ENCODE results near the gene ZGPAT. TPM values are rescaled to one million over a fixed set of nuclear protein-coding genes. Genes with fewer than 3 reads are reported as not detected.

ZGPAT gene
- total and polyA plus RNA-seq, 9 of the 15 experiments (the other 6 are each of a cell fraction or from before 2014, with no cell fraction given), result 0.14 to 26.6 (median 7.4) TPM

DNA sequence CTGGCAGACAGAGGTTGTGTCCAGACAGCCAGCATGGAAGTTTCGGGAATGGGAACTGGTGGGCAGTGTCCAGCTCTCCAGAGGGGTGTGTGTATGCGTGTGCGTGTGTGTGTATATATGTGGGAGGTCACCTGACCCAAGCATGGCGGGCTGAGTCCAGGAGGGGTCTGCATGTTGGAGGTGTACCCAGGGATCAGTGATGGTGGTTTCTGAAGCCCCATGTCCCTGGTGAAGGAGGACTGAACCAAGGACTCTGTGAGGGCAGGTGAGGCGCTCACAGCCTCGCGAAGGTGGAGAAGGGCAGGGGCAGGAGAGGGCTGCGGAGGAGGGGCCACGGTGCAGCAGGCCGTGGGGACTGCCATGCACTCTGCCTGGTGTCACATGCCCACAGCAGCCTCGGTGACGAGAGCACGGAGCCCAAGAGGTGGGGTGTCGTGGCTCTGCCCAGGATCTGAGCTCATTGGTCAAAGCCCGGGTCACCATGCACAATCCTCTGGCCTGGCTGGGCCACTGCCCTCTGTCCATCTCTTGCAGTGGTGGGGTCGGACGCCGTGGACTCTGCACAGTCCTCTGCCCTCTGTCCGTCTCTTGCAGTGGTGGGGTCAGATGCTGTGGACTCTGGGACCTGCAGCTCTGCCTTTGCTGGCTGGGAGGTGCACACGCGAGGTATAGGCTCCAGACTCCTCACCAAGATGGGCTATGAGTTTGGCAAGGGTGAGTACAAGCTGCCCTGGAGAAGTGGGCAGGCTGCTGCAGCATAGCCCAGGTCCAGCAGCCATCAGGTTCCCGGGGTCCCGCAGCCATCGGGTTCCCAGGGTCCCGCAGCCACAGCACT is 26.5 kb downstream of the ZGPAT start (continued):
- TF ChIP-seq GTF3C2 (IDR thresholded peaks at IDR 0.05; ENCODE audit: borderline replicate concordance, extremely low read depth, insufficient read length), result no peak

- H4K20me1 ChIP-seq (replicated peaks; ENCODE audit: control insufficient read depth, insufficient read depth, low read length), result 0 out of 2 replicates have a peak, but pooled peaks cover 5% of the 10 kb centered on the region
- no peak overlapping the region for H3K27ac ChIP-seq (ENCODE audit: extremely low read depth, low read depth, low read length)
- BruUV-seq (replicated peaks), result TSS peak; percentile 50
- DNase-seq (ENCODE audit: extremely low read depth in 1 of 4, low spot score in 3 of 4) (peak in 2 of 4 experiments; percentile 4), ATAC-seq (no peak), FAIRE-seq (no peak)
- no peak overlapping the region for H3K4me3 ChIP-seq
- H3K9ac ChIP-seq (ENCODE audit: insufficient read depth in 1 of 2, low read depth in 2 of 2, low read length in 2 of 2), result no peak overlapping the region; a peak in 1 of 4 replicates
- WGBS (ENCODE audit: insufficient coverage, low coverage, missing lambda C conversion rate), result 90% methylated on average over 36 of the region's 48 CpGs
- ChIA-PET POLR2A (interaction anchor here (0.5 to 1.3 kb wide), 4 partner anchors 13 to 209 kb away, joined by 3 to 5 read pairs (median 4); no protein-coding TSS in a partner anchor), CTCF (ENCODE audit: low intra/inter-chr PET ratio) (no interaction called here)
- no peak for TF ChIP-seq WHSC1 (IDR thresholded peaks at IDR 0.05; ENCODE audit: low read length)
- TF ChIP-seq, protein P1, sequence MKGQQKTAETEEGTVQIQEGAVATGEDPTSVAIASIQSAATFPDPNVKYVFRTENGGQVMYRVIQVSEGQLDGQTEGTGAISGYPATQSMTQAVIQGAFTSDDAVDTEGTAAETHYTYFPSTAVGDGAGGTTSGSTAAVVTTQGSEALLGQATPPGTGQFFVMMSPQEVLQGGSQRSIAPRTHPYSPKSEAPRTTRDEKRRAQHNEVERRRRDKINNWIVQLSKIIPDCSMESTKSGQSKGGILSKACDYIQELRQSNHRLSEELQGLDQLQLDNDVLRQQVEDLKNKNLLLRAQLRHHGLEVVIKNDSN (CRISPR knock-in tag; IDR thresholded peaks at IDR 0.05), result peak; percentile 14; the same call in 1 of the 2 replicates
- H3K36me3 ChIP-seq (ENCODE audit: control insufficient read depth, insufficient read depth, low read length), result peaks cover 59% of the 10 kb centered on the region; the same call in 2 of the 3 replicates
- no peaks in the 10 kb centered on the region for H3K27me3 ChIP-seq (ENCODE audit: control insufficient read depth in 2 of 2, insufficient read depth in 2 of 2, low read length in 2 of 2)
- peaks cover 16% of the 10 kb centered on the region for H3K79me2 ChIP-seq (ENCODE audit: control insufficient read depth, insufficient read depth, low read length)
- intact Hi-C loops (cut with micrococcal nuclease), result no loop called here
- H2AFZ ChIP-seq (ENCODE audit: low read depth, low read length), result no peak overlapping the region
- H3K9me1 ChIP-seq (ENCODE audit: control insufficient read depth, insufficient read depth, low read length), result no peaks in the 10 kb centered on the region
- no peak overlapping the region for H3K4me2 ChIP-seq (ENCODE audit: insufficient read depth, low read length)
- peaks cover 3 to 60% of the 10 kb centered on the region in 2 experiments; a peak in 3 of 5 replicates for H3K4me1 ChIP-seq (replicated peaks in 1 of 2; ENCODE audit: control insufficient read depth in 2 of 2, insufficient read depth in 2 of 2, low read length in 2 of 2)
- in situ Hi-C loops (cut with MboI), result no loop called here
- peaks cover 4% of the 10 kb centered on the region for H3K9me3 ChIP-seq (replicated peaks; ENCODE audit: control insufficient read depth, insufficient read depth, low read depth, low read length)
Measured at GRCh38 chr20:63734946-63735858, 27.4 kb downstream of the ZGPAT start.
